ENCODE results near the gene KIAA0513.

KIAA0513 gene

GRCh38 chr16:85004587-85005205 is 22.9 kb upstream of the KIAA0513 start:
- no peak for DNase-seq

GRCh38 chr16:85005285-85006069 is 22.1 kb upstream of the KIAA0513 start:
- no peak for DNase-seq

GRCh38 chr16:85006639-85007038 is 21.0 kb upstream of the KIAA0513 start:
- no peak for DNase-seq

GRCh38 chr16:85007496-85008214 is 19.9 kb upstream of the KIAA0513 start:
- no peak for DNase-seq

GRCh38 chr16:85008271-85008670 is 19.3 kb upstream of the KIAA0513 start:
- peak in 2 of 3 donors; percentile 54 to 60 for DNase-seq

- DNase-seq: no peak
Observed at GRCh38 chr16:85010446-85010930, 17.1 kb upstream of the KIAA0513 start.

- peak; percentile 88 to 95 (median 94) for DNase-seq
Observed at GRCh38 chr16:85010931-85011845, 16.4 kb upstream of the KIAA0513 start, which contains the start of gene ZDHHC7. ZDHHC7 (minus strand) TSS chr16:85011535; CDS start chr16:84990618, 20,917 bp downstream.

- no peak for DNase-seq
Observed at GRCh38 chr16:85011846-85012284, 15.7 kb upstream of the KIAA0513 start.

GRCh38 chr16:85014311-85014710 is 13.3 kb upstream of the KIAA0513 start:
- DNase-seq: no peak

GRCh38 chr16:85015481-85016187 is 12.0 kb upstream of the KIAA0513 start:
- peak in 2 of 3 donors; percentile 40 to 49 for DNase-seq

- DNase-seq: peak; percentile 87 to 96 (median 95)
Observed at GRCh38 chr16:85017151-85017550, 10.4 kb upstream of the KIAA0513 start.

- DNase-seq: no peak
Observed at GRCh38 chr16:85017633-85018032, 10.0 kb upstream of the KIAA0513 start.

- no peak for DNase-seq
Observed at GRCh38 chr16:85018529-85019236, 8.9 kb upstream of the KIAA0513 start.

GRCh38 chr16:85019659-85020245 is 7.8 kb upstream of the KIAA0513 start:
- DNase-seq: no peak

- DNase-seq: peak; percentile 61 to 77 (median 75)
Observed at GRCh38 chr16:85025781-85026653, 1.6 kb upstream of the KIAA0513 start.

- DNase-seq: no peak
Observed at GRCh38 chr16:85026703-85027102, 892 bp upstream of the KIAA0513 start.

- peak in 2 of 3 donors; percentile 31 to 55 for DNase-seq
Observed at GRCh38 chr16:85027958-85028684, 526 bp downstream of the KIAA0513 start.

GRCh38 chr16:85028685-85029407 is 1.3 kb downstream of the KIAA0513 start:
- no peak for DNase-seq

Data from suppressor macrophage treated with lipopolysaccharide for 1 hour (primary cell).